ENCODE measurements around the gene FAM83D. TPM values are rescaled to one million over a fixed set of nuclear protein-coding genes. Genes with fewer than 3 reads are reported as not detected.

FAM83D gene
- total RNA-seq, 1 donor from 2014 or later = 4.6 TPM

DNA sequence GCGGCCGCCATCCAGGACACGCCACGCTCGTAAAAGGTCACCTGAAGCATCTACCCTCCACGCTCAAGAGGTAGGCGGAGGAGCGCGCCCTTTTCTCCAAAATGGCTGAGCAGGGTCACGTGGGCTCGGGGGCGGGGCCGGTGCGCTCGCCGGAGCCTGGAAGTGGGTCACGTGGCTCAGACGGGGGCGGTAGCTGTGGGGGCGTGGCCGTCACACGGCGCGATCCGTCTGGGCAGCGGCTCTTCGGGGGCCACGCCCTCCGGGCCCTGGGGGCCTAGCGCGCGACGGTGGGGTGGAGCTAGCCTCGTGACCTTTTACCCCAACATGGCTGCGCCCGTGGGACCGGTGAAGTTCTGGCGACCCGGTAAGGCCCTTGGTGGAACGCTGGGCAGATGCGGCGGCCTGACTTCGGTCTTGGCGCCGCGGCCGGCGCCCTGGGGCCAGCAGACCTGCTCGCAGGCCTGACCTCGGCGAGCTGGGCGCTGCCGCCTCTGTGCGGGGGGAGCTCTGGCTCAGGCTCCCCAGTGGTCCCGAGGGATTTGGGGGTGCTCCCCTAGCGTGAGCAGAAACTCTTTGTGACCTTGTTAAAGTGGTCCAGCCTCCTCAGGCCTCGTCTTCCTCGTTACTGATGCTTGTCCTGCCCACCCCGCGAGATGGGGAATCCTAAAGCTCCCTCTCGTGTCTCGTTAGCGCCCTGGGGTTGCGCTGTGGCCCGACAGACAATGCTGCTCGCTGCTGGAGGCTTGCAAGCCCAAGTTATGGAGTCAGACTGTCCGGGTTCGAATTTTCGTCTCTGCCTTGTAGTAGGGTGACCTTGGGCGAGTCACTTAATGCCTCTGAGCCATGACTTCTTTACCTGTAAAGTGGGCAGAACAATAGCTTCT lies 36.1 kb downstream of the FAM83D start, which contains the start of gene DHX35:
Gene DHX35 (plus strand): TSS at position 301 of the 884 bp plus-strand sequence. CDS start 24 bp downstream, at position 325.
- Mint-ChIP-seq H3K9me3 (ENCODE audit: unreplicated experiment) (no peaks in the 10 kb centered on the region), H3K27ac (ENCODE audit: unreplicated experiment) (peak within 1 kb of the TSS; percentile 94), H3K36me3 (ENCODE audit: unreplicated experiment) (peaks cover 5% of the 10 kb centered on the region), H3K4me3 (ENCODE audit: unreplicated experiment) (peak within 1 kb of the TSS; percentile 95), H3K27me3 (ENCODE audit: unreplicated experiment) (no peaks in the 10 kb centered on the region), H3K4me1 (ENCODE audit: unreplicated experiment) (peaks cover 24% of the 10 kb centered on the region)
- TF ChIP-seq, protein P1, sequence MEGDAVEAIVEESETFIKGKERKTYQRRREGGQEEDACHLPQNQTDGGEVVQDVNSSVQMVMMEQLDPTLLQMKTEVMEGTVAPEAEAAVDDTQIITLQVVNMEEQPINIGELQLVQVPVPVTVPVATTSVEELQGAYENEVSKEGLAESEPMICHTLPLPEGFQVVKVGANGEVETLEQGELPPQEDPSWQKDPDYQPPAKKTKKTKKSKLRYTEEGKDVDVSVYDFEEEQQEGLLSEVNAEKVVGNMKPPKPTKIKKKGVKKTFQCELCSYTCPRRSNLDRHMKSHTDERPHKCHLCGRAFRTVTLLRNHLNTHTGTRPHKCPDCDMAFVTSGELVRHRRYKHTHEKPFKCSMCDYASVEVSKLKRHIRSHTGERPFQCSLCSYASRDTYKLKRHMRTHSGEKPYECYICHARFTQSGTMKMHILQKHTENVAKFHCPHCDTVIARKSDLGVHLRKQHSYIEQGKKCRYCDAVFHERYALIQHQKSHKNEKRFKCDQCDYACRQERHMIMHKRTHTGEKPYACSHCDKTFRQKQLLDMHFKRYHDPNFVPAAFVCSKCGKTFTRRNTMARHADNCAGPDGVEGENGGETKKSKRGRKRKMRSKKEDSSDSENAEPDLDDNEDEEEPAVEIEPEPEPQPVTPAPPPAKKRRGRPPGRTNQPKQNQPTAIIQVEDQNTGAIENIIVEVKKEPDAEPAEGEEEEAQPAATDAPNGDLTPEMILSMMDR (IDR thresholded peaks at IDR 0.05) = peak; percentile 45
- peak; percentile 99 for DNase-seq (ENCODE audit: extremely low spot score, unreplicated experiment)

DNA sequence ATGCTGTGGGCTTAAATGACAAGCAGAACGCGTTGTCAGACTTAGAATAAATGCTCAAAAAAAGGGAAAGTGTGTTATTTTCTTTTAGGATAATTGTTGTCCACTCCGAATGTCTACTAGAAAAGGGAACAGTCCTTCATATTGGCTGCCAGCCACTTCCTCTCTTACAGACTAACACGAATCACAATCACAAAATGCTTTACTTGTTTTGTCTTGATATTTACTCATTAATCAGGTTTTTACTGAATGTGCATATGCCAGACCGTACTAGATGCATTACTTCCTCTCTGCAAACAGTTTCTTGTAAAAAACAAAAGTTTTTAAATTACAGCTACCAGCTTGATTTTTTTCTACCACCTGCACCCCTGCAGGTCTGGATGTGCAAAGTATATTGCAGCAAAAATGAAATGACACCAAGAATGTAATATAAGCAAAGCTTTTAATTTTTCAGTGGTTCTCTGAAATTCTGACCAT lies 36.7 kb downstream of the FAM83D start:
- Mint-ChIP-seq H3K27me3 (ENCODE audit: unreplicated experiment) (no peaks in the 10 kb centered on the region), H3K4me1 (ENCODE audit: unreplicated experiment) (peaks cover 24% of the 10 kb centered on the region), H3K36me3 (ENCODE audit: unreplicated experiment) (peaks cover 5% of the 10 kb centered on the region), H3K9me3 (ENCODE audit: unreplicated experiment) (no peaks in the 10 kb centered on the region), H3K4me3 (ENCODE audit: unreplicated experiment) (peak overlapping the region; percentile 95), H3K27ac (ENCODE audit: unreplicated experiment) (peak overlapping the region; percentile 94)
- TF ChIP-seq, protein P1 (IDR thresholded peaks at IDR 0.05) = no peak
- no peak for DNase-seq (ENCODE audit: extremely low spot score, unreplicated experiment)

DNA sequence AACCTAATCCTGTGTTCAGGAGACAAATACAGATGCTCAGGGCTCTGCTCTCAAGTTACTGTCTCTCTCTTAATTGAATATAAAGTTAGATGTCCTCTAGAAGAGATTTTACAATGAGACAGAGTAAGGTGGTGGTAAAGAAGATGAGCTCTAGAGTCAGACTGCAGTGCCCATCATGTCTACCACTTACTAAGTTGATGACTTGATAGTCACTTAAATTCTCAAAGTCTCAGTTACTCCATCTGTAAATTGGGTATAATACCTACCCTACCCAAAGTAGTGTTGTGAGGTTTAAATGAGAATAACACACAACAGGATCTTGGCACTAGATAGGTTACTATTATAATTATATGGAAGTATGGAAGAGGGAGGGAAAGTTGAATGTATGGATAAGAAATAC lies 37.5 kb downstream of the FAM83D start:
- no peak overlapping the region for H3K4me3 Mint-ChIP-seq (ENCODE audit: unreplicated experiment)
- H3K9me3 Mint-ChIP-seq (ENCODE audit: unreplicated experiment) = no peaks in the 10 kb centered on the region
- TF ChIP-seq, protein P1 (IDR thresholded peaks at IDR 0.05) = no peak
- no peaks in the 10 kb centered on the region for H3K27me3 Mint-ChIP-seq (ENCODE audit: unreplicated experiment)
- H3K27ac Mint-ChIP-seq (ENCODE audit: unreplicated experiment) = no peak overlapping the region
- DNase-seq (ENCODE audit: extremely low spot score, unreplicated experiment) = no peak
- H3K4me1 Mint-ChIP-seq (ENCODE audit: unreplicated experiment) = peaks cover 24% of the 10 kb centered on the region
- H3K36me3 Mint-ChIP-seq (ENCODE audit: unreplicated experiment) = peaks cover 5% of the 10 kb centered on the region

DNA sequence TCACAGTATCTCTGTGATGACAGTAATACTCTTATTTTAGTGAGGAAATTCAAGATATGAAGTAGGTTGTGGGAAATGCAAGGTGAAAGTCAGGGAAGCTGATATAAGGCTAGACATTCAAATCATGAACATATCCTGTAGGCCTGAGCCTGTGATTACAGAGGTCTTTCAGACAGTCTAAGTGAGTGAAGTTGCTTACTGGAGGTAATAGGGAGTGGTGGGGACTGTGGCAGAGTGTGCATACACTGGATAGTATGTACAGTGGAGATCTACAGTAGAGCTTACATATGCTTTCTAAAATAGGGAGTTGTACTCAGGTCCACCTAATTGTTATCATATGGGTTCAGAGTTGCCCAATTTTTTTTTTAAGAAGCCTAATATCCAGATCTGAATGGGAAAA lies 39.0 kb downstream of the FAM83D start:
- DNase-seq (ENCODE audit: extremely low spot score, unreplicated experiment) = no peak
- Mint-ChIP-seq H3K27me3 (ENCODE audit: unreplicated experiment) (no peaks in the 10 kb centered on the region), H3K4me1 (ENCODE audit: unreplicated experiment) (peaks cover 24% of the 10 kb centered on the region), H3K36me3 (ENCODE audit: unreplicated experiment) (peaks cover 6% of the 10 kb centered on the region), H3K9me3 (ENCODE audit: unreplicated experiment) (no peaks in the 10 kb centered on the region), H3K27ac (ENCODE audit: unreplicated experiment) (no peak overlapping the region), H3K4me3 (ENCODE audit: unreplicated experiment) (no peak overlapping the region)
- TF ChIP-seq, protein P1 (IDR thresholded peaks at IDR 0.05) = no peak

DNA sequence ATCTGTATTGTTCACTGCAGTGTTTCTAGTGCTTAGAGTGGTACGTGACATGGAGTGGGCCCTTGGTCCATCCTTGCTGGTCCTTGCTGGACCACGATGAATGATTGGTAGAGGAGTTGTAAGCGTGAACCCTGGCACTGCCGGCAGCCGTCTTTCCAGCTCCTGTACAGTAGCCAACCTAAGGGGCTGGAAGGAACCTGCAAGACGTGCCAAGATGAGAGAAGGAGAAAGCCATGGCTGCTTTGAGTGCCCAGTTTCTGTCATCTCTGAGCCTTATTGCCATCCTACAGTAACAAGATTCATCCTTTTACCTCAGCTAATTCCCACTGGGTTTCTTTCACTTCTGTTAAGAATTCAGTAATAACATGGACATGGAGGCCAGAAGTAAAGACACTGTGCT lies 41.9 kb downstream of the FAM83D start:
- TF ChIP-seq, protein P1 (IDR thresholded peaks at IDR 0.05) = no peak
- Mint-ChIP-seq H3K27me3 (ENCODE audit: unreplicated experiment) (no peaks in the 10 kb centered on the region), H3K9me3 (ENCODE audit: unreplicated experiment) (no peaks in the 10 kb centered on the region), H3K36me3 (ENCODE audit: unreplicated experiment) (peaks cover 25% of the 10 kb centered on the region), H3K4me3 (ENCODE audit: unreplicated experiment) (no peak overlapping the region), H3K4me1 (ENCODE audit: unreplicated experiment) (peaks cover 13% of the 10 kb centered on the region), H3K27ac (ENCODE audit: unreplicated experiment) (no peak overlapping the region)
- DNase-seq (ENCODE audit: extremely low spot score, unreplicated experiment) = no peak

Data from osteocyte (in vitro differentiated cells).